HCT116 (cell line): ENCODE results near the gene HDLBP. TPM values are rescaled to one million over a fixed set of nuclear protein-coding genes. Genes with fewer than 3 reads are reported as not detected.

ENCODE experiments used
- ATAC-seq: fragments of 200-7000 bp; cut with Tn5 transposase; 2 replicates; pipeline ENCODE4 v1.9.1; 2020; ENCODE audit warnings: mild to moderate bottlenecking, moderate library complexity
- BruUV-seq: library from RNA; stranded (reverse); fragments of 400-500 nt; replicated peaks from 2 replicates; lab custom pipeline; 2021; lab: Mats Ljungman, UMichigan
- CTCF ChIA-PET: fragments of 300-600 bp; sonication (Branson Sonifier 250); formaldehyde crosslinking; loops from one replicate; lab custom pipeline; 2021; ENCODE audit warnings: antibody characterized with exemption; lab: Charles Lee
- POLR2A ChIA-PET: fragments of 300-600, 350-600 bp; sonication (Branson Sonifier 250); formaldehyde crosslinking; loops from one replicate; lab custom pipeline; 2021; ENCODE audit warnings: antibody characterized with exemption; lab: Charles Lee
- RAD21 ChIA-PET, 2 experiments: fragments of 300-600 bp; sonication (Branson Sonifier 250); formaldehyde crosslinking; loops; one replicate each; lab custom pipeline; 2023; ENCODE audit warnings: low total read pairs in 2 of 2; ENCODE audit not compliant: uncharacterized antibody in 2 of 2, unreplicated experiment in 2 of 2, low non-redundant PET in 1 of 2; lab: Charles Lee
- DNase-seq: peaks from one replicate; pipeline ENCODE4 v3.0.0-alpha.2; 2010; ENCODE audit warnings: low read depth, low spot score
- H2AFZ ChIP-seq: fragments of 200-600 bp; shearing (Covaris generic), sonication (generic); 2 replicates; pipeline ENCODE4 v1.6.1; 2017; ENCODE audit warnings: low read depth, mixed run types, mixed read lengths, antibody characterized with exemption, low read length; ENCODE audit not compliant: poor library complexity, severe bottlenecking
- H3K27ac ChIP-seq: 2 replicates; pipeline ENCODE4 v1.5.1; 2012; ENCODE audit warnings: low read depth, low read length
- H3K27me3 ChIP-seq: fragments of 200-600 bp; sonication (generic); 2 replicates; pipeline ENCODE4 v1.6.1; 2016; ENCODE audit warnings: mixed run types, low read length, mixed read lengths; ENCODE audit not compliant: insufficient read depth
- H3K36me3 ChIP-seq, 2 experiments: fragments of 200-500 bp in 1 of 2; fragments of 200-600 bp in 1 of 2; sonication (Bioruptor generic) in 1 of 2; sonication (generic) in 1 of 2; 2 replicates each; pipeline versions ENCODE4 v1.5.1 to v1.6.1; 2014 to 2016; ENCODE audit warnings: low read length in 2 of 2, inconsistent platforms in 1 of 2, mixed read lengths in 1 of 2, mixed run types in 1 of 2; ENCODE audit not compliant: insufficient read depth in 2 of 2, control insufficient read depth in 1 of 2
- H3K4me1 ChIP-seq, 2 experiments: fragments of 200-600 bp in 1 of 2; sonication (generic) in 1 of 2; 2 replicates each; pipeline versions ENCODE4 v1.5.1 to v1.6.1; 2012 to 2017; ENCODE audit warnings: low read length in 2 of 2, inconsistent platforms in 1 of 2, mild to moderate bottlenecking in 1 of 2, mixed read lengths in 1 of 2, mixed run types in 1 of 2, moderate library complexity in 1 of 2; ENCODE audit not compliant: insufficient read depth in 2 of 2, control insufficient read depth in 1 of 2
- H3K4me2 ChIP-seq: fragments of 200-600 bp; sonication (generic); 2 replicates; pipeline ENCODE4 v1.6.1; 2017; ENCODE audit warnings: mixed run types, low read length, mixed read lengths
- H3K4me3 ChIP-seq, 2 experiments: fragments of 200-600 bp in 1 of 2; sonication (generic) in 1 of 2; replicated peaks in 1 of 2; 2 replicates each; pipeline ENCODE4 v1.5.1; 2011 to 2016; ENCODE audit warnings: low read length in 2 of 2, control low read depth in 1 of 2, low read depth in 1 of 2, mild to moderate bottlenecking in 1 of 2, mixed read lengths in 1 of 2, mixed run types in 1 of 2
- H3K79me2 ChIP-seq: fragments of 200-600 bp; sonication (generic); 2 replicates; pipeline ENCODE4 v1.6.1; 2017; ENCODE audit warnings: mild to moderate bottlenecking, mixed run types, low read length, moderate library complexity, mixed read lengths; ENCODE audit not compliant: insufficient read depth
- H3K9ac ChIP-seq: fragments of 200-600 bp; sonication (generic); 2 replicates; pipeline ENCODE4 v1.6.1; 2016; ENCODE audit warnings: low read length, mixed read lengths
- H3K9me2 ChIP-seq: fragments of 200-600 bp; sonication (generic), shearing (Covaris generic); 2 replicates; pipeline ENCODE4 v1.6.1; 2017; ENCODE audit warnings: mixed run types, mild to moderate bottlenecking, moderate library complexity; ENCODE audit not compliant: insufficient read depth
- H3K9me3 ChIP-seq, 2 experiments: fragments of 200-500 bp in 1 of 2; fragments of 200-600 bp in 1 of 2; sonication (Bioruptor generic) in 1 of 2; sonication (generic) in 1 of 2; 2 replicates each; pipeline ENCODE4 v1.6.1; 2014 to 2017; ENCODE audit warnings: low read length in 2 of 2, mixed read lengths in 2 of 2, inconsistent platforms in 1 of 2, low read depth in 1 of 2, mild to moderate bottlenecking in 1 of 2, mixed run types in 1 of 2, moderate library complexity in 1 of 2; ENCODE audit not compliant: control insufficient read depth in 1 of 2, insufficient read depth in 1 of 2
- H4K20me1 ChIP-seq: fragments of 200-600 bp; sonication (generic), shearing (Covaris generic); 2 replicates; pipeline ENCODE4 v1.6.1; 2017; ENCODE audit warnings: mixed run types, mild to moderate bottlenecking, moderate library complexity; ENCODE audit not compliant: insufficient read depth
- CBX3 ChIP-seq: IDR thresholded peaks from 2 replicates; pipeline ENCODE4 v1.6.1; 2012; ENCODE audit warnings: low read depth
- EZH2 ChIP-seq: fragments of 200-600 bp; sonication (generic); IDR thresholded peaks from 2 replicates; pipeline ENCODE4 v1.6.1; 2017; ENCODE audit warnings: antibody characterized with exemption, mixed run types
- JUND ChIP-seq: IDR thresholded peaks from 2 replicates; pipeline ENCODE4 v1.6.1; 2012
- POLR2A ChIP-seq: IDR thresholded peaks from 2 replicates; pipeline ENCODE4 v1.7.0; 2011; ENCODE audit warnings: borderline replicate concordance; ENCODE audit not compliant: insufficient read depth, insufficient read length; ENCODE audit errors: extremely low read depth
- SIN3A ChIP-seq: IDR thresholded peaks from 2 replicates; pipeline ENCODE4 v1.6.1; 2012; ENCODE audit warnings: low read depth
- YY1 ChIP-seq: IDR thresholded peaks from 2 replicates; pipeline ENCODE4 v1.6.1; 2011; ENCODE audit warnings: low read length, low read depth, moderate library complexity, mild to moderate bottlenecking; ENCODE audit not compliant: insufficient replicate concordance; ENCODE audit errors: extremely low read depth
- ZFX ChIP-seq: fragments of 450-650 bp; IDR thresholded peaks from 2 replicates; pipeline ENCODE4 v1.6.1; 2017
- ZNF274 ChIP-seq: fragments of 200-500 bp; sonication (Bioruptor generic); IDR thresholded peaks from 2 replicates; pipeline ENCODE4 v1.6.1; 2014; ENCODE audit warnings: mild to moderate bottlenecking, low read depth, low read length, inconsistent platforms
- intact Hi-C: fragments of 100-400 bp; cut with micrococcal nuclease; formaldehyde crosslinking; loops from 2 replicates; pipeline ENCODE4 v1.10.0; 2022
- total RNA-seq: library from RNA; stranded (reverse); gene quantifications from one replicate; pipeline ENCODE4 v1.2.1, GENCODE V29; 2021; ENCODE audit not compliant: unreplicated experiment
- TF ChIP-seq, protein P1 (sequence below): IDR thresholded peaks from 2 replicates; pipeline ENCODE4 v1.6.1; 2012; ENCODE audit warnings: low read depth
- TF ChIP-seq, protein P2 (sequence below): IDR thresholded peaks from 2 replicates; pipeline ENCODE4 v1.6.1; 2012
- TF ChIP-seq, protein P3 (sequence below), 3 experiments: fragments of 200-600 bp in 1 of 3; sonication (generic) in 1 of 3; IDR thresholded peaks in 2 of 3; conservative IDR thresholded peaks in 1 of 3; 2 replicates each; pipeline ENCODE4 v1.5.1; 2012 to 2017; ENCODE audit warnings: low read depth in 2 of 3, low read length in 2 of 3, antibody characterized with exemption in 1 of 3, borderline replicate concordance in 1 of 3, control low read depth in 1 of 3, mild to moderate bottlenecking in 1 of 3, mixed read lengths in 1 of 3, mixed run types in 1 of 3, moderate library complexity in 1 of 3; ENCODE audit not compliant: insufficient read depth in 1 of 3

The HDLBP gene
- total RNA-seq, 1 experiment from 2014 or later = 462 TPM

DNA sequence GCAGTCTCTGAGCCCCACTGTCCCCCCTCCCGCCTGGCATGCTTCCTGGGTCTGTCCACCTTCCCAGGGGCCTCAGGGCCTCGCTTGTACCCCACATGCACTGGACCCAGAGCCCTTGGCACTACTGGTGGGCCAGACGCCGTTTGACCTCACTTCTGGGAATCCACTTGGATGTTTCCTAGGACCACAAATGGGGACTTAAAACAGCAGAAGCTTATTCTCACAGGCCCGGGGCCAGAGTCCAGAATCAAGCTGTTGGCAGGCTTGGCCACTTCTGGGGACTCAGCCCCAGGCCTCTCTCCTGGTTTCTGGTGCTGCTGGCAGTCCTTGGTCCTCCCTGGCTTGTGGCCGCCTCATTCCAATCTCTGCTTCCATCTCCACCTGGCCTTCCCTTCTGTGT, 107.4 kb downstream of the HDLBP start:
- POLR2A ChIA-PET = no interaction called here
- no peak for ATAC-seq

More for the DNA sequence above, 107.4 kb downstream of the HDLBP start:
- no TSS peak for BruUV-seq
- no peaks in the 10 kb centered on the region for H3K79me2 ChIP-seq
- TF ChIP-seq, protein P1, sequence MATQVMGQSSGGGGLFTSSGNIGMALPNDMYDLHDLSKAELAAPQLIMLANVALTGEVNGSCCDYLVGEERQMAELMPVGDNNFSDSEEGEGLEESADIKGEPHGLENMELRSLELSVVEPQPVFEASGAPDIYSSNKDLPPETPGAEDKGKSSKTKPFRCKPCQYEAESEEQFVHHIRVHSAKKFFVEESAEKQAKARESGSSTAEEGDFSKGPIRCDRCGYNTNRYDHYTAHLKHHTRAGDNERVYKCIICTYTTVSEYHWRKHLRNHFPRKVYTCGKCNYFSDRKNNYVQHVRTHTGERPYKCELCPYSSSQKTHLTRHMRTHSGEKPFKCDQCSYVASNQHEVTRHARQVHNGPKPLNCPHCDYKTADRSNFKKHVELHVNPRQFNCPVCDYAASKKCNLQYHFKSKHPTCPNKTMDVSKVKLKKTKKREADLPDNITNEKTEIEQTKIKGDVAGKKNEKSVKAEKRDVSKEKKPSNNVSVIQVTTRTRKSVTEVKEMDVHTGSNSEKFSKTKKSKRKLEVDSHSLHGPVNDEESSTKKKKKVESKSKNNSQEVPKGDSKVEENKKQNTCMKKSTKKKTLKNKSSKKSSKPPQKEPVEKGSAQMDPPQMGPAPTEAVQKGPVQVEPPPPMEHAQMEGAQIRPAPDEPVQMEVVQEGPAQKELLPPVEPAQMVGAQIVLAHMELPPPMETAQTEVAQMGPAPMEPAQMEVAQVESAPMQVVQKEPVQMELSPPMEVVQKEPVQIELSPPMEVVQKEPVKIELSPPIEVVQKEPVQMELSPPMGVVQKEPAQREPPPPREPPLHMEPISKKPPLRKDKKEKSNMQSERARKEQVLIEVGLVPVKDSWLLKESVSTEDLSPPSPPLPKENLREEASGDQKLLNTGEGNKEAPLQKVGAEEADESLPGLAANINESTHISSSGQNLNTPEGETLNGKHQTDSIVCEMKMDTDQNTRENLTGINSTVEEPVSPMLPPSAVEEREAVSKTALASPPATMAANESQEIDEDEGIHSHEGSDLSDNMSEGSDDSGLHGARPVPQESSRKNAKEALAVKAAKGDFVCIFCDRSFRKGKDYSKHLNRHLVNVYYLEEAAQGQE = no peak
- TF ChIP-seq, protein P2, sequence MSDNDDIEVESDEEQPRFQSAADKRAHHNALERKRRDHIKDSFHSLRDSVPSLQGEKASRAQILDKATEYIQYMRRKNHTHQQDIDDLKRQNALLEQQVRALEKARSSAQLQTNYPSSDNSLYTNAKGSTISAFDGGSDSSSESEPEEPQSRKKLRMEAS = no peak
- TF ChIP-seq JUND (no peak), POLR2A (no peak), SIN3A (no peak), ZNF274 (no peak), EZH2 (no peak), CBX3 (no peak), YY1 (no peak), ZFX (no peak)
- TF ChIP-seq, protein P3, sequence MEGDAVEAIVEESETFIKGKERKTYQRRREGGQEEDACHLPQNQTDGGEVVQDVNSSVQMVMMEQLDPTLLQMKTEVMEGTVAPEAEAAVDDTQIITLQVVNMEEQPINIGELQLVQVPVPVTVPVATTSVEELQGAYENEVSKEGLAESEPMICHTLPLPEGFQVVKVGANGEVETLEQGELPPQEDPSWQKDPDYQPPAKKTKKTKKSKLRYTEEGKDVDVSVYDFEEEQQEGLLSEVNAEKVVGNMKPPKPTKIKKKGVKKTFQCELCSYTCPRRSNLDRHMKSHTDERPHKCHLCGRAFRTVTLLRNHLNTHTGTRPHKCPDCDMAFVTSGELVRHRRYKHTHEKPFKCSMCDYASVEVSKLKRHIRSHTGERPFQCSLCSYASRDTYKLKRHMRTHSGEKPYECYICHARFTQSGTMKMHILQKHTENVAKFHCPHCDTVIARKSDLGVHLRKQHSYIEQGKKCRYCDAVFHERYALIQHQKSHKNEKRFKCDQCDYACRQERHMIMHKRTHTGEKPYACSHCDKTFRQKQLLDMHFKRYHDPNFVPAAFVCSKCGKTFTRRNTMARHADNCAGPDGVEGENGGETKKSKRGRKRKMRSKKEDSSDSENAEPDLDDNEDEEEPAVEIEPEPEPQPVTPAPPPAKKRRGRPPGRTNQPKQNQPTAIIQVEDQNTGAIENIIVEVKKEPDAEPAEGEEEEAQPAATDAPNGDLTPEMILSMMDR (IDR thresholded peaks at IDR 0.05 in 2 of 3, conservative IDR thresholded peaks at IDR 0.05 in 1 of 3; ENCODE audit: borderline replicate concordance in 1 of 3, insufficient read depth in 1 of 3, low read depth in 2 of 3, low read length in 2 of 3) = no peak
- no peaks in the 10 kb centered on the region for H3K9me3 ChIP-seq
- H2AFZ ChIP-seq = no peak overlapping the region
- intact Hi-C loops = no loop called here
- H3K27ac ChIP-seq = no peak overlapping the region
- no peak overlapping the region for H3K9ac ChIP-seq
- H3K9me2 ChIP-seq = no peaks in the 10 kb centered on the region
- ChIA-PET CTCF (no interaction called here), RAD21 (no interaction called here)
- no peaks in the 10 kb centered on the region for H4K20me1 ChIP-seq
- no peak overlapping the region for H3K4me2 ChIP-seq
- H3K4me3 ChIP-seq = no peak overlapping the region
- no peaks in the 10 kb centered on the region for H3K27me3 ChIP-seq
- no peaks in the 10 kb centered on the region for H3K4me1 ChIP-seq
- H3K36me3 ChIP-seq = no peaks in the 10 kb centered on the region
- DNase-seq = no peak
